Endothelial cell of umbilical vein (primary cell): ENCODE results near the gene CCZ1.
"Not testable (repeated sequence)": the region's sequence is repeated elsewhere in the genome, so short reads cannot be mapped to it uniquely, and the experiment has no call there.

Experiments used
- CTCF ChIP-seq, 2 donors: IDR thresholded peaks; 1 replicate in 1 of 2; 2 replicates in 1 of 2; pipeline ENCODE4 v1.5.1; 2011; ENCODE audit warnings: low read length in 2 of 2, mild to moderate bottlenecking in 2 of 2, moderate library complexity in 2 of 2, control low read depth in 1 of 2, inconsistent platforms in 1 of 2, low read depth in 1 of 2; ENCODE audit not compliant: insufficient read depth in 1 of 2; ENCODE audit errors: extremely low read depth in 1 of 2
- EZH2 ChIP-seq: IDR thresholded peaks from 2 replicates; pipeline ENCODE4 v1.6.1; 2012; ENCODE audit warnings: borderline replicate concordance, low read depth, mild to moderate bottlenecking, moderate library complexity, low read length, inconsistent platforms; ENCODE audit not compliant: severe bottlenecking
- JUN ChIP-seq: IDR thresholded peaks from 2 replicates; pipeline ENCODE4 v1.6.1; 2011; ENCODE audit warnings: borderline replicate concordance, low read depth; ENCODE audit not compliant: insufficient read length, insufficient read depth
- MAX ChIP-seq: IDR thresholded peaks from 2 replicates; pipeline ENCODE4 v1.6.1; 2011; ENCODE audit not compliant: insufficient read depth, insufficient read length
- MYC ChIP-seq: IDR thresholded peaks from one replicate; pipeline ENCODE4 v1.6.1; 2011; ENCODE audit warnings: mild to moderate bottlenecking, low read depth, low read length
- POLR2A ChIP-seq: IDR thresholded peaks from 2 replicates; pipeline ENCODE4 v1.6.1; 2012; ENCODE audit warnings: low read depth, mild to moderate bottlenecking, control low read depth, low read length
- POLR2AphosphoS5 ChIP-seq: IDR thresholded peaks from 2 replicates; pipeline ENCODE4 v1.6.1; 2012; ENCODE audit warnings: low read depth, mild to moderate bottlenecking, control low read depth, low read length, moderate library complexity; ENCODE audit not compliant: insufficient read depth

- not testable (repeated sequence) for TF ChIP-seq POLR2A; CTCF (IDR thresholded peaks at IDR 0.05; ENCODE audit: extremely low read depth in 1 of 2, insufficient read depth in 1 of 2, low read depth in 1 of 2, low read length in 2 of 2); MYC; POLR2AphosphoS5; JUN; EZH2; MAX
Observed at GRCh38 chr7:5888021-5888420, 10.5 kb upstream of the CCZ1 start.
